ENCODE results near the gene MAST2.

The MAST2 gene

DNA sequence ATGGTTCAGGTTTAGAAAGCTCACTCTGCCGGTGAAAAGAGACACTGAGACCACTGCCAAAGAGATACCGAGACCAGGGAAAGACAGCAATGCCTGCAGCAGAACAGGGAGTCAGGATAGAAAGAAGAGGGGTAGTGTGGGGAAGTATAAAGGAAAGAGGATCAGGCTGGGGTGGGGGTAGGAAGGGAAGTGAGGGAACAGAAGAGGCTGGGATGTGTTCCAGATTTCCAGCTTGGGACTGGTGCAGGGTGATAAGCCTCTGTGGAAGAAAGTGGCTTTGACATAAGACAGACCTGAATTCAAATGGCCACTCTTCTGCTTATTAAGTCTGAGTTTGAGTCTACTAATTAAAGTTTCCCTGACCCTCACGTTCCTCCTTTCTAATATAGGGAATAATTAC is 223.1 kb downstream of the MAST2 start:
- H3K14ac ChIP-seq (ENCODE audit: low read length) = no peak overlapping the region

DNA sequence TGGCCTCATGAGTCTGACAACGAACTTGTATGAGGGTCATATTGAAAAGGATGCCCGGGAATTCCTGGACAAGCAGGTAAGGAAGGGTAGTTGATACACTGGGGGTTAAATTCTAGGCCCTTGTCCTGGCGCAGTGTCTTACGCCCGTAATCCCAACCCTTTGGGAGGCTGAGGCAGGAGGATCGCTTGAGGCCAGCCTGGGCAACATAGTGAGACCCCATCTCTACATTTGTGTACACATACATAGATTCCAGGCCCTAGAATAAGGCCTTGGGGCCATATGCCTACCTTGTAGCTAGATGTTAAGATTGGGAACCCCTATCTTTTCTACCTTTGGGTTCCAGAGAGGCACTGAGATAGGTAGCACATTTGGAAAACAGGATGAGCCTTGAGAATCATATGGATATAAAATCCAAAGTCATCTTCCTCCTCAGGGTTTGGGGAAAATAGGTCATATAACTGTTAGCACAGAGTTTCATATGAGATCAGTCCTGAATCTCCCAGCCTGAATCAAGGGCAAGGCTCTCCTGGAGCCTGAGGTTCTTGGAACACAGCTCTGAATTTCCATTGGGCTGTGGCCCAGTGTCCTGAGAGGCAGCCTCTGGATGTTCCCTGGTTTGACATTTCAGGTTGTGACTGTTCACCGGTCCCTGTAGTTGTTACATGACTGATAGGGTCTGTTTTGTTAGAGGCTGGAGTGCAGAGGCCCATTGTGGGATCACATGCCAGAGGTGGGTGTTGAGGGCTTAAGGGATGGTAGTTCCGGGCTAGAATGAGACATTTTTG is 224.6 kb downstream of the MAST2 start:
- Histone ChIP-seq H2AFZ (ENCODE audit: insufficient read depth, low read length, poor library complexity) (no peak overlapping the region), H2BK12ac (ENCODE audit: low read length) (no peak overlapping the region), H3K14ac (ENCODE audit: low read length) (no peak overlapping the region), H3K27me3 (ENCODE audit: insufficient read depth, low read length) (no peaks in the 10 kb centered on the region), H3K4me3 (ENCODE audit: low read depth, low read length) (no peak overlapping the region), H3K79me2 (ENCODE audit: control insufficient read depth, insufficient read depth, low read length, poor library complexity) (no peaks in the 10 kb centered on the region), H3K36me3 (ENCODE audit: control insufficient read depth in 1 of 2, insufficient read depth in 2 of 2, low read length in 2 of 2) (peaks cover 55 to 65% of the 10 kb centered on the region in 2 experiments), H3K9ac (ENCODE audit: low read length) (no peak overlapping the region), H3K4me2 (ENCODE audit: low read length) (no peak overlapping the region), H3K79me1 (ENCODE audit: low read length) (no peaks in the 10 kb centered on the region), H3K23ac (ENCODE audit: low read length) (no peak overlapping the region), H2BK120ac (ENCODE audit: insufficient read depth, low read length, poor library complexity) (no peak overlapping the region), H3K9me3 (ENCODE audit: insufficient read depth, low read depth, low read length) (peaks cover 4% of the 10 kb centered on the region), H2BK5ac (ENCODE audit: low read depth, low read length, poor library complexity) (no peak overlapping the region), H3K18ac (ENCODE audit: low read length) (no peak overlapping the region), H3K4ac (ENCODE audit: low read depth, low read length) (no peak overlapping the region), H2AK5ac (ENCODE audit: low read length) (no peak overlapping the region), H3K27ac (ENCODE audit: low read depth, low read length) (no peak overlapping the region), H3K4me1 (ENCODE audit: control insufficient read depth in 1 of 2, insufficient read depth in 2 of 2, low read length in 2 of 2) (no peaks in the 10 kb centered on the region), H4K12ac (ENCODE audit: low read depth, low read length) (no peak overlapping the region), H4K91ac (ENCODE audit: low read depth, low read length) (no peak overlapping the region), H4K8ac (ENCODE audit: low read depth, low read length) (no peak overlapping the region)
- WGBS (ENCODE audit: extremely low coverage, insufficient coverage, insufficient read length) = no CpG with 5 or more reads among the region's 8 CpGs
- no peak for DNase-seq

More for the DNA sequence above, 223.1 kb downstream of the MAST2 start:
- no CpG with 5 or more reads among the region's 3 CpGs for WGBS (ENCODE audit: extremely low coverage, insufficient coverage, insufficient read length)
- H3K27ac ChIP-seq (ENCODE audit: low read depth, low read length) = no peak overlapping the region
- H4K12ac ChIP-seq (ENCODE audit: low read depth, low read length) = no peak overlapping the region
- no peak overlapping the region for H3K4me3 ChIP-seq (ENCODE audit: low read depth, low read length)
- no peak overlapping the region for H2AK5ac ChIP-seq (ENCODE audit: low read length)
- no peak overlapping the region for H3K18ac ChIP-seq (ENCODE audit: low read length)
- H4K91ac ChIP-seq (ENCODE audit: low read depth, low read length) = no peak overlapping the region
- no peak overlapping the region for H3K9ac ChIP-seq (ENCODE audit: low read length)
- no peak overlapping the region for H2BK120ac ChIP-seq (ENCODE audit: insufficient read depth, low read length, poor library complexity)
- H3K23ac ChIP-seq (ENCODE audit: low read length) = no peak overlapping the region
- no peak overlapping the region for H2BK5ac ChIP-seq (ENCODE audit: low read depth, low read length, poor library complexity)
- no peaks in the 10 kb centered on the region for H3K4me1 ChIP-seq (ENCODE audit: control insufficient read depth in 1 of 2, insufficient read depth in 2 of 2, low read length in 2 of 2)
- no peak overlapping the region for H4K8ac ChIP-seq (ENCODE audit: low read depth, low read length)
- H3K79me1 ChIP-seq (ENCODE audit: low read length) = no peaks in the 10 kb centered on the region
- H3K9me3 ChIP-seq (ENCODE audit: insufficient read depth, low read depth, low read length) = peaks cover 4% of the 10 kb centered on the region
- peaks cover 56 to 68% of the 10 kb centered on the region in 2 experiments for H3K36me3 ChIP-seq (ENCODE audit: control insufficient read depth in 1 of 2, insufficient read depth in 2 of 2, low read length in 2 of 2)
- no peak overlapping the region for H3K4me2 ChIP-seq (ENCODE audit: low read length)
- H2AFZ ChIP-seq (ENCODE audit: insufficient read depth, low read length, poor library complexity) = no peak overlapping the region
- H2BK12ac ChIP-seq (ENCODE audit: low read length) = no peak overlapping the region
- no peaks in the 10 kb centered on the region for H3K79me2 ChIP-seq (ENCODE audit: control insufficient read depth, insufficient read depth, low read length, poor library complexity)
- H3K27me3 ChIP-seq (ENCODE audit: insufficient read depth, low read length) = no peaks in the 10 kb centered on the region
- no peak for DNase-seq
- no peak overlapping the region for H3K4ac ChIP-seq (ENCODE audit: low read depth, low read length)

DNA sequence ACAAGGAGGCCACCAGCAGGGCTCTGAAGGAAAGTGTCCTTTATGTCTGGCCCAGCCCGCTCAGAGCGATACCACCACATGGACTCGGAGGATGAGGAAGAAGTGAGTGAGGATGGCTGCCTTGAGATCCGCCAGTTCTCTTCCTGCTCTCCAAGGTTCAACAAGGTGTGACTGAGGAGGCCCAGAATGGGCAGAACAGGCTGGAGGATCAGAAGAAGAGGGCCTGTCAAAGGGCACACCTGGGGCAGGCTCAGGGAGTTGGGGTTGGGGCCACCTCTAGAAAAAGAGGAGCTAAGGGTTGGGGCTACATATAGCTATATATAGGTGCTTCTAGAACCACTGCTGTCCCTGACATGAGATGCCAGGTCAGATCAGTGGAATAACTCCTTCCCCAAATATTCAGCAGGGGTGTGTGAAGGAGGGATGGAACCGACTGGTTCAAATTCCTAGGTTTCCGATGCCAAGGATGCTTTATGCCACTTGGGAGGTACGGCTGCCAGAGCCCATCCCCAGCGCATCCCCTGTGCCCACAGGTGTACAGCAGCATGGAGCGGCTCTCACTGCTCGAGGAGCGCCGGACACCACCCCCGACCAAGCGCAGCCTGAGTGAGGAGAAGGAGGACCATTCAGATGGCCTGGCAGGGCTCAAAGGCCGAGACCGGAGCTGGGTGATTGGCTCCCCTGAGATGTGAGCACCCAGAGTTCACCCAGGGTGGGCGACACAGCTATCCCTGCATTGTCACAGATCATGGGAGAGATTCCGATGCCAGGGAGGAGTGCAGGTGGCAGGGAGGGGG is 226.9 kb downstream of the MAST2 start:
- peaks cover 56 to 64% of the 10 kb centered on the region in 2 experiments for H3K36me3 ChIP-seq (ENCODE audit: control insufficient read depth in 1 of 2, insufficient read depth in 2 of 2, low read length in 2 of 2)
- DNase-seq = no peak
- H2BK5ac ChIP-seq (ENCODE audit: low read depth, low read length, poor library complexity) = no peak overlapping the region
- H3K14ac ChIP-seq (ENCODE audit: low read length) = no peak overlapping the region
- H2BK120ac ChIP-seq (ENCODE audit: insufficient read depth, low read length, poor library complexity) = no peak overlapping the region
- H3K4me2 ChIP-seq (ENCODE audit: low read length) = no peak overlapping the region
- H4K91ac ChIP-seq (ENCODE audit: low read depth, low read length) = no peak overlapping the region
- H3K4ac ChIP-seq (ENCODE audit: low read depth, low read length) = no peak overlapping the region
- no peak overlapping the region for H2AK5ac ChIP-seq (ENCODE audit: low read length)
- H4K8ac ChIP-seq (ENCODE audit: low read depth, low read length) = no peak overlapping the region
- H3K9me3 ChIP-seq (ENCODE audit: insufficient read depth, low read depth, low read length) = no peaks in the 10 kb centered on the region
- H3K27me3 ChIP-seq (ENCODE audit: insufficient read depth, low read length) = no peaks in the 10 kb centered on the region
- H3K79me1 ChIP-seq (ENCODE audit: low read length) = no peaks in the 10 kb centered on the region
- no peaks in the 10 kb centered on the region for H3K79me2 ChIP-seq (ENCODE audit: control insufficient read depth, insufficient read depth, low read length, poor library complexity)
- no peak overlapping the region for H3K9ac ChIP-seq (ENCODE audit: low read length)
- WGBS (ENCODE audit: extremely low coverage, insufficient coverage, insufficient read length) = no CpG with 5 or more reads among the region's 18 CpGs
- no peak overlapping the region for H3K18ac ChIP-seq (ENCODE audit: low read length)
- no peak overlapping the region for H4K12ac ChIP-seq (ENCODE audit: low read depth, low read length)
- no peak overlapping the region for H2AFZ ChIP-seq (ENCODE audit: insufficient read depth, low read length, poor library complexity)
- no peak overlapping the region for H3K23ac ChIP-seq (ENCODE audit: low read length)
- no peak overlapping the region for H3K27ac ChIP-seq (ENCODE audit: low read depth, low read length)
- H3K4me1 ChIP-seq (ENCODE audit: control insufficient read depth in 1 of 2, insufficient read depth in 2 of 2, low read length in 2 of 2) = no peaks in the 10 kb centered on the region
- H2BK12ac ChIP-seq (ENCODE audit: low read length) = no peak overlapping the region
- H3K4me3 ChIP-seq (ENCODE audit: low read depth, low read length) = no peak overlapping the region

DNA sequence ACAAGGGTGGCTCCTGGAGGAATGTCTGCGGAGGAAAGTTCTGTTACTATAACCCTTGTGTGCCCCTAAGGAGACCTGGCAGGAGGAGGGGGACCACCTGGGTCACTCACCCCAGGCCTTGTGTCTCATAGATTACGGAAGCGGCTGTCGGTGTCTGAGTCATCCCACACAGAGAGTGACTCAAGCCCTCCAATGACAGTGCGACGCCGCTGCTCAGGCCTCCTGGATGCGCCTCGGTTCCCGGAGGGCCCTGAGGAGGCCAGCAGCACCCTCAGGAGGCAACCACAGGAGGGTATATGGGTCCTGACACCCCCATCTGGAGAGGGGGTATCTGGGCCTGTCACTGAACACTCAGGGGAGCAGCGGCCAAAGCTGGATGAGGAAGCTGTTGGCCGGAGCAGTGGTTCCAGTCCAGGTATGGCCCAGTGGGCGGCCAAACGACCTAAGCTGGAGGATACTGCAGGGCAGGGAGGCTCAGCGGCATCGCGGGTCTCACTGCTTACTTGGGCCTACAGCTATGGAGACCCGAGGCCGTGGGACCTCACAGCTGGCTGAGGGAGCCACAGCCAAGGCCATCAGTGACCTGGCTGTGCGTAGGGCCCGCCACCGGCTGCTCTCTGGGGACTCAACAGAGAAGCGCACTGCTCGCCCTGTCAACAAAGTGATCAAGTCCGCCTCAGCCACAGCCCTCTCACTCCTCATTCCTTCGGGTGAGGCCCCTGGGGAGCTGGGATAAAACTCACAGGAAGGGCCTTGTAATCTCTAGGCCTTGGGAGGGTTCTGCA is 227.7 kb downstream of the MAST2 start:
- Histone ChIP-seq H2AK5ac (ENCODE audit: low read length) (no peak overlapping the region), H3K23ac (ENCODE audit: low read length) (no peak overlapping the region), H3K18ac (ENCODE audit: low read length) (no peak overlapping the region), H3K27me3 (ENCODE audit: insufficient read depth, low read length) (no peaks in the 10 kb centered on the region), H3K79me2 (ENCODE audit: control insufficient read depth, insufficient read depth, low read length, poor library complexity) (no peaks in the 10 kb centered on the region), H2BK120ac (ENCODE audit: insufficient read depth, low read length, poor library complexity) (no peak overlapping the region), H3K4me1 (ENCODE audit: control insufficient read depth in 1 of 2, insufficient read depth in 2 of 2, low read length in 2 of 2) (no peaks in the 10 kb centered on the region), H3K4me3 (ENCODE audit: low read depth, low read length) (no peak overlapping the region), H2BK12ac (ENCODE audit: low read length) (no peak overlapping the region), H2AFZ (ENCODE audit: insufficient read depth, low read length, poor library complexity) (no peak overlapping the region), H3K27ac (ENCODE audit: low read depth, low read length) (no peak overlapping the region), H4K8ac (ENCODE audit: low read depth, low read length) (no peak overlapping the region), H3K9me3 (ENCODE audit: insufficient read depth, low read depth, low read length) (no peaks in the 10 kb centered on the region), H2BK5ac (ENCODE audit: low read depth, low read length, poor library complexity) (no peak overlapping the region), H3K14ac (ENCODE audit: low read length) (no peak overlapping the region), H3K79me1 (ENCODE audit: low read length) (no peaks in the 10 kb centered on the region), H4K91ac (ENCODE audit: low read depth, low read length) (no peak overlapping the region), H3K4me2 (ENCODE audit: low read length) (no peak overlapping the region), H3K9ac (ENCODE audit: low read length) (no peak overlapping the region), H3K36me3 (ENCODE audit: control insufficient read depth in 1 of 2, insufficient read depth in 2 of 2, low read length in 2 of 2) (peaks cover 56 to 65% of the 10 kb centered on the region in 2 experiments), H4K12ac (ENCODE audit: low read depth, low read length) (no peak overlapping the region), H3K4ac (ENCODE audit: low read depth, low read length) (no peak overlapping the region)
- WGBS (ENCODE audit: extremely low coverage, insufficient coverage, insufficient read length) = no CpG with 5 or more reads among the region's 26 CpGs
- DNase-seq = no peak
